Endometrial microvascular endothelial cells (primary cell): ENCODE measurements around the gene CAMK2A. TPM values are rescaled to one million over a fixed set of nuclear protein-coding genes. Genes with fewer than 3 reads are reported as not detected.

Experiments
- in situ Hi-C: cut with HindIII; loops from 2 replicates; pipeline ENCODE4 v1.10.0; 2017; ENCODE audit warnings: low sequenced_read_pairs, low pct_unique_long_range_greater_than_20kb; ENCODE audit errors: inconsistent ontology term
- total RNA-seq: library from RNA; depleted of rRNA; stranded (reverse); fragments of >200 nt; gene quantifications from one replicate; pipeline ENCODE4 v1.2.3, GENCODE V29; 2015; ENCODE audit errors: inconsistent ontology term

Gene CAMK2A
- not detected for total RNA-seq

GRCh38 chr5:150289551-150290390, at the start of gene CAMK2A:
Gene CAMK2A (minus strand): TSS chr5:150289773. CDS start chr5:150289625, 148 bp downstream.
- in situ Hi-C loops, result no loop called here

- in situ Hi-C loops, result no loop called here
Measured at GRCh38 chr5:150339165-150339564, 49.6 kb upstream of the CAMK2A start.

GRCh38 chr5:150338546-150338945, 49.0 kb upstream of the CAMK2A start:
- in situ Hi-C loops, result no loop called here

- in situ Hi-C loops, result no loop called here
Measured at GRCh38 chr5:150335778-150336177, 46.2 kb upstream of the CAMK2A start.

- in situ Hi-C loops, result no loop called here
Measured at GRCh38 chr5:150333400-150333799, 43.8 kb upstream of the CAMK2A start.

- in situ Hi-C loops, result no loop called here
Measured at GRCh38 chr5:150329881-150330876, 40.6 kb upstream of the CAMK2A start.

- in situ Hi-C loops, result no loop called here
Measured at GRCh38 chr5:150329038-150329437, 39.5 kb upstream of the CAMK2A start.

- in situ Hi-C loops, result no loop called here
Measured at GRCh38 chr5:150328515-150328914, 38.9 kb upstream of the CAMK2A start.

- in situ Hi-C loops, result no loop called here
Measured at GRCh38 chr5:150327139-150327538, 37.6 kb upstream of the CAMK2A start.

GRCh38 chr5:150326707-150327106, 37.1 kb upstream of the CAMK2A start:
- in situ Hi-C loops, result no loop called here

GRCh38 chr5:150325426-150325825, 35.9 kb upstream of the CAMK2A start:
- in situ Hi-C loops, result no loop called here

GRCh38 chr5:150323819-150324218, 34.2 kb upstream of the CAMK2A start:
- in situ Hi-C loops, result loop anchor here (25.0 kb wide), 1 partner anchor 338 kb away; the partner anchor contains the start of gene MYOZ3

- in situ Hi-C loops, result loop anchor here (25.0 kb wide), 1 partner anchor 339 kb away; the partner anchor contains the start of gene MYOZ3
Measured at GRCh38 chr5:150323092-150323491, 33.5 kb upstream of the CAMK2A start.

GRCh38 chr5:150322202-150322601, 32.6 kb upstream of the CAMK2A start:
- in situ Hi-C loops, result loop anchor here (25.0 kb wide), 1 partner anchor 340 kb away; the partner anchor contains the start of gene MYOZ3

GRCh38 chr5:150321784-150322183, 32.2 kb upstream of the CAMK2A start:
- in situ Hi-C loops, result loop anchor here (25.0 kb wide), 1 partner anchor 341 kb away; the partner anchor contains the start of gene MYOZ3

- in situ Hi-C loops, result loop anchor here (25.0 kb wide), 1 partner anchor 341 kb away; the partner anchor contains the start of gene MYOZ3
Measured at GRCh38 chr5:150321211-150321610, 31.6 kb upstream of the CAMK2A start.

GRCh38 chr5:150320044-150320613, 30.6 kb upstream of the CAMK2A start:
- in situ Hi-C loops, result loop anchor here (25.0 kb wide), 1 partner anchor 342 kb away; the partner anchor contains the start of gene MYOZ3

- in situ Hi-C loops, result loop anchor here (25.0 kb wide), 1 partner anchor 343 kb away; the partner anchor contains the start of gene MYOZ3
Measured at GRCh38 chr5:150319484-150319790, 29.9 kb upstream of the CAMK2A start.
